ENCODE measurements around the gene SDHAF3. TPM values are rescaled to one million over a fixed set of nuclear protein-coding genes. Genes with fewer than 3 reads are reported as not detected.

SDHAF3 gene
- total RNA-seq, 1 experiment from 2014 or later: 27.4 TPM

DNA sequence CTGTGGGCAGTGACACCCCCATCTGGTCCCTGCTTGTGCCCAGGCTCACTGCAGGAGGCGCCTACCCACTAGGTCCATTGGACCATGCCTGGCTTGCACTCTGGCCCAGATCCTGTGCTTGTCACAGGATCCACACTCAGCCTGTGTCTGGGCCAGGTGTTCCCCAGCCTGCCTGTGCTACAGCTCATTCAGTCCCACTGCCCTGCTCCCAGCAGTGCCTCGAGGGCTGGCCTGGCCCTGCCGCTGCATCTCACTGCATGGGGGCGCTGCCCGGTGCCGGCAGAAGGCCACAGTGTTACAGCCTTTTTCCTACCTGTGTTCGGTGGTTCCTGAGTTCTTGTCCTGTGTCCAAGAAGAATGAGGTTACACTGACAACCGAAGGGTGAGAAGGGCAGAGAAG is 21.3 kb downstream of the SDHAF3 start:
- no peak overlapping the region for H2AFZ ChIP-seq
- no peak overlapping the region for H3K27ac ChIP-seq
- 0 out of 2 replicates have a peak, but pooled peaks cover 6% of the 10 kb centered on the region for H3K9me3 ChIP-seq (ENCODE audit: insufficient read depth, low read depth)
- POLR2A ChIA-PET (ENCODE audit: unreplicated experiment): no interaction called here
- H3K4me3 ChIP-seq: no peak overlapping the region
- H3K79me2 ChIP-seq (ENCODE audit: low read depth): no peaks in the 10 kb centered on the region
- no peaks in the 10 kb centered on the region for H3K36me3 ChIP-seq (ENCODE audit: low read depth)
- H3F3A ChIP-seq (ENCODE audit: insufficient read depth, low read depth): no peaks in the 10 kb centered on the region
- H3K4me1 ChIP-seq (replicated peaks; ENCODE audit: insufficient read depth): no peaks in the 10 kb centered on the region
- H4K20me1 ChIP-seq (ENCODE audit: insufficient read depth): no peaks in the 10 kb centered on the region
- no peak for DNase-seq
- no peaks in the 10 kb centered on the region for H3K9me2 ChIP-seq (ENCODE audit: insufficient read depth)
- CTCF ChIA-PET: no interaction called here
- BruUV-seq (replicated peaks): no TSS peak
- H3K4me2 ChIP-seq: no peak overlapping the region
- H3K27me3 ChIP-seq (ENCODE audit: insufficient read depth, low read depth): no peaks in the 10 kb centered on the region
- intact Hi-C loops (cut with micrococcal nuclease; ENCODE audit: unreplicated experiment): no loop called here
- no peak for TF ChIP-seq EZH2 (IDR thresholded peaks at IDR 0.05; ENCODE audit: low read depth)
- TF ChIP-seq CTCF (conservative IDR thresholded peaks at IDR 0.05): no peak

GRCh38 chr7:97145068-97145467 is 27.6 kb downstream of the SDHAF3 start:
- Histone ChIP-seq H3K4me3 (no peak overlapping the region), H3K79me2 (ENCODE audit: low read depth) (no peaks in the 10 kb centered on the region), H3F3A (ENCODE audit: insufficient read depth, low read depth) (no peaks in the 10 kb centered on the region), H3K36me3 (ENCODE audit: low read depth) (no peaks in the 10 kb centered on the region), H3K9me2 (ENCODE audit: insufficient read depth) (no peaks in the 10 kb centered on the region), H3K4me1 (replicated peaks; ENCODE audit: insufficient read depth) (no peaks in the 10 kb centered on the region), H4K20me1 (ENCODE audit: insufficient read depth) (peaks cover 10% of the 10 kb centered on the region), H3K4me2 (no peak overlapping the region), H2AFZ (no peak overlapping the region), H3K9me3 (ENCODE audit: insufficient read depth, low read depth) (0 out of 2 replicates have a peak, but pooled peaks cover 2% of the 10 kb centered on the region), H3K27ac (no peak overlapping the region), H3K27me3 (ENCODE audit: insufficient read depth, low read depth) (no peaks in the 10 kb centered on the region)
- CTCF ChIA-PET: interaction anchor here (0.6 to 1.0 kb wide), 4 partner anchors 37 to 869 kb away, joined by 6 to 11 read pairs (median 10); partner anchors contain the start of gene OCM2
- POLR2A ChIA-PET (ENCODE audit: unreplicated experiment): no interaction called here
- intact Hi-C loops (cut with micrococcal nuclease; ENCODE audit: unreplicated experiment): loop anchor here (5.0 kb wide), 1 partner anchor 692 kb away; no protein-coding TSS in a partner anchor
- peak; percentile 74 for TF ChIP-seq CTCF (conservative IDR thresholded peaks at IDR 0.05)
- TF ChIP-seq EZH2 (IDR thresholded peaks at IDR 0.05; ENCODE audit: low read depth): no peak
- no TSS peak for BruUV-seq (replicated peaks)
- no peak for DNase-seq

DNA sequence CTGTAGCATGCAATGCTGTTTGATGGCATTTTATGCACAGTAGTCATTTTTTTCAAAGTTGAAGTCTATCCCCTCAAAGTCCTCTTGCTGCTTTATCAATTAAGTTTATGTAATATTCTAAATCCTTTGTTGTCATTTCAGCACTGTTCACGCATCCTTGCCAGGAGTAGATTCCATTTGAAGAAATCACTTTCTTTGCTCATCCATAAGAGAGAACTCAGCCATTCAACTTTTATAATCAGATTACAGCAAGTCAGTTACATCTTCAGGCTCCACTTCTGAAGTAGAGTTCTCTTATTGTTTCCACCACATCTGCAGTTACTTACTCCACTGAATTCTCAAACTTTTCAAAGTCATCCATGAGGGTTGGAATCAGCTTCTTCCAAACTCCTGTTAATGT is 32.3 kb downstream of the SDHAF3 start:
- 0 out of 2 replicates have a peak, but pooled peaks cover 4% of the 10 kb centered on the region for H3K9me2 ChIP-seq (ENCODE audit: insufficient read depth)
- H2AFZ ChIP-seq: no peak overlapping the region
- H4K20me1 ChIP-seq (ENCODE audit: insufficient read depth): peaks cover 5% of the 10 kb centered on the region
- no peaks in the 10 kb centered on the region for H3F3A ChIP-seq (ENCODE audit: insufficient read depth, low read depth)
- H3K27me3 ChIP-seq (ENCODE audit: insufficient read depth, low read depth): no peaks in the 10 kb centered on the region
- intact Hi-C loops (cut with micrococcal nuclease; ENCODE audit: unreplicated experiment): loop anchor here (5.0 kb wide), 1 partner anchor 687 kb away; no protein-coding TSS in a partner anchor
- no peaks in the 10 kb centered on the region for H3K4me1 ChIP-seq (replicated peaks; ENCODE audit: insufficient read depth)
- no peak overlapping the region for H3K4me3 ChIP-seq
- H3K9me3 ChIP-seq (ENCODE audit: insufficient read depth, low read depth): no peaks in the 10 kb centered on the region
- BruUV-seq (replicated peaks): no TSS peak
- no peaks in the 10 kb centered on the region for H3K79me2 ChIP-seq (ENCODE audit: low read depth)
- no peak overlapping the region for H3K4me2 ChIP-seq
- no peaks in the 10 kb centered on the region for H3K36me3 ChIP-seq (ENCODE audit: low read depth)
- DNase-seq: no peak
- ChIA-PET POLR2A (ENCODE audit: unreplicated experiment) (no interaction called here), CTCF (no interaction called here)
- TF ChIP-seq CTCF (conservative IDR thresholded peaks at IDR 0.05) (no peak), EZH2 (IDR thresholded peaks at IDR 0.05; ENCODE audit: low read depth) (no peak)
- no peak overlapping the region for H3K27ac ChIP-seq
